Ishikawa (cell line): ENCODE data around the gene NPAS2.

Experiments
- CEBPB ChIP-seq: IDR thresholded peaks from 2 replicates; pipeline ENCODE4 v1.6.1; 2012
- CREB1 ChIP-seq: IDR thresholded peaks from 2 replicates; pipeline ENCODE4 v1.6.1; 2012; ENCODE audit warnings: low read depth
- EGR1 ChIP-seq: IDR thresholded peaks from 2 replicates; pipeline ENCODE4 v1.6.1; 2012
- EP300 ChIP-seq: IDR thresholded peaks from 2 replicates; pipeline ENCODE4 v1.6.1; 2012; ENCODE audit warnings: borderline replicate concordance
- FOXM1 ChIP-seq: IDR thresholded peaks from 2 replicates; pipeline ENCODE4 v1.6.1; 2012; ENCODE audit warnings: low read depth, borderline replicate concordance
- MAX ChIP-seq: IDR thresholded peaks from 2 replicates; pipeline ENCODE4 v1.6.1; 2012
- NFIC ChIP-seq: IDR thresholded peaks from 2 replicates; pipeline ENCODE4 v1.6.1; 2012
- RAD21 ChIP-seq: IDR thresholded peaks from 2 replicates; pipeline ENCODE4 v1.6.1; 2012; ENCODE audit warnings: low read depth
- REST ChIP-seq: IDR thresholded peaks from 2 replicates; pipeline ENCODE4 v1.6.1; 2012; ENCODE audit warnings: low read depth, mild to moderate bottlenecking
- TAF1 ChIP-seq: IDR thresholded peaks from 2 replicates; pipeline ENCODE4 v1.6.1; 2012; ENCODE audit warnings: low read depth, mild to moderate bottlenecking
- TCF12 ChIP-seq: IDR thresholded peaks from 2 replicates; pipeline ENCODE4 v1.6.1; 2012; ENCODE audit warnings: low read depth
- TEAD4 ChIP-seq: IDR thresholded peaks from 2 replicates; pipeline ENCODE4 v1.6.1; 2012
- USF1 ChIP-seq: IDR thresholded peaks from 2 replicates; pipeline ENCODE4 v1.6.1; 2012
- YY1 ChIP-seq: IDR thresholded peaks from 2 replicates; pipeline ENCODE4 v1.6.1; 2012; ENCODE audit warnings: low read depth
- ZBTB7A ChIP-seq: IDR thresholded peaks from 2 replicates; pipeline ENCODE4 v1.6.1; 2012; ENCODE audit warnings: low read depth

The NPAS2 gene

GRCh38 chr2:101002562-101003277 lies 182.8 kb downstream of the NPAS2 start:
- no peak for TF ChIP-seq ZBTB7A

GRCh38 chr2:101003278-101003775 lies 183.4 kb downstream of the NPAS2 start:
- TF ChIP-seq TAF1 (no peak), FOXM1 (no peak), CREB1 (no peak), EGR1 (no peak)

GRCh38 chr2:101004620-101005325 lies 184.8 kb downstream of the NPAS2 start:
- TF ChIP-seq USF1 (no peak), MAX (no peak), YY1 (no peak), ZBTB7A (no peak), EP300 (no peak), TCF12 (no peak), REST (no peak), FOXM1 (no peak), EGR1 (no peak), CEBPB (no peak), NFIC (no peak), TEAD4 (no peak), TAF1 (no peak), CREB1 (no peak), RAD21 (no peak)

- TF ChIP-seq EGR1 (no peak), RAD21 (no peak), USF1 (no peak), NFIC (no peak), YY1 (no peak), TEAD4 (no peak), CREB1 (no peak)
Measured at GRCh38 chr2:101006065-101006715, 186.3 kb downstream of the NPAS2 start.

- TF ChIP-seq YY1, result no peak
- TF ChIP-seq TEAD4, result no peak
- TF ChIP-seq REST, result no peak
- TF ChIP-seq TAF1, result no peak
- TF ChIP-seq RAD21, result no peak
- TF ChIP-seq EGR1, result no peak
- TF ChIP-seq TCF12, result no peak
Measured at GRCh38 chr2:101007415-101008345, 187.7 kb downstream of the NPAS2 start.
